Measurements from ENCODE around the gene ZC3H4.

The ZC3H4 gene

GRCh38 chr19:47152632-47153031 is 39.1 kb upstream of the ZC3H4 start:
- peaks cover 27% of the 10 kb centered on the region; the same call in 1 of the 2 replicates for H3K36me3 ChIP-seq (ENCODE audit: insufficient read depth)
- no peak overlapping the region for H3K4me3 ChIP-seq (IDR thresholded peaks at IDR 0.05; ENCODE audit: insufficient read depth, low read depth, low read length)
- H3K4me1 ChIP-seq (ENCODE audit: low read depth, poor library complexity, severe bottlenecking) = peaks cover 67% of the 10 kb centered on the region
- H3K27ac ChIP-seq = no peak overlapping the region
- no peaks in the 10 kb centered on the region for H4K20me1 ChIP-seq (ENCODE audit: insufficient read depth)
- TF ChIP-seq, protein P1, sequence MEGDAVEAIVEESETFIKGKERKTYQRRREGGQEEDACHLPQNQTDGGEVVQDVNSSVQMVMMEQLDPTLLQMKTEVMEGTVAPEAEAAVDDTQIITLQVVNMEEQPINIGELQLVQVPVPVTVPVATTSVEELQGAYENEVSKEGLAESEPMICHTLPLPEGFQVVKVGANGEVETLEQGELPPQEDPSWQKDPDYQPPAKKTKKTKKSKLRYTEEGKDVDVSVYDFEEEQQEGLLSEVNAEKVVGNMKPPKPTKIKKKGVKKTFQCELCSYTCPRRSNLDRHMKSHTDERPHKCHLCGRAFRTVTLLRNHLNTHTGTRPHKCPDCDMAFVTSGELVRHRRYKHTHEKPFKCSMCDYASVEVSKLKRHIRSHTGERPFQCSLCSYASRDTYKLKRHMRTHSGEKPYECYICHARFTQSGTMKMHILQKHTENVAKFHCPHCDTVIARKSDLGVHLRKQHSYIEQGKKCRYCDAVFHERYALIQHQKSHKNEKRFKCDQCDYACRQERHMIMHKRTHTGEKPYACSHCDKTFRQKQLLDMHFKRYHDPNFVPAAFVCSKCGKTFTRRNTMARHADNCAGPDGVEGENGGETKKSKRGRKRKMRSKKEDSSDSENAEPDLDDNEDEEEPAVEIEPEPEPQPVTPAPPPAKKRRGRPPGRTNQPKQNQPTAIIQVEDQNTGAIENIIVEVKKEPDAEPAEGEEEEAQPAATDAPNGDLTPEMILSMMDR (conservative IDR thresholded peaks at IDR 0.05; ENCODE audit: low read depth, low read length) = no peak
- H3K9ac ChIP-seq = no peak overlapping the region
- H3K27me3 ChIP-seq (ENCODE audit: insufficient read depth, low read depth) = no peaks in the 10 kb centered on the region
- no peak overlapping the region for H2AFZ ChIP-seq (ENCODE audit: low read depth)
- H3K79me2 ChIP-seq (ENCODE audit: insufficient read depth, low read depth) = peaks cover 39% of the 10 kb centered on the region; the same call in 1 of the 2 replicates
- no peak overlapping the region for H3K4me2 ChIP-seq

DNA sequence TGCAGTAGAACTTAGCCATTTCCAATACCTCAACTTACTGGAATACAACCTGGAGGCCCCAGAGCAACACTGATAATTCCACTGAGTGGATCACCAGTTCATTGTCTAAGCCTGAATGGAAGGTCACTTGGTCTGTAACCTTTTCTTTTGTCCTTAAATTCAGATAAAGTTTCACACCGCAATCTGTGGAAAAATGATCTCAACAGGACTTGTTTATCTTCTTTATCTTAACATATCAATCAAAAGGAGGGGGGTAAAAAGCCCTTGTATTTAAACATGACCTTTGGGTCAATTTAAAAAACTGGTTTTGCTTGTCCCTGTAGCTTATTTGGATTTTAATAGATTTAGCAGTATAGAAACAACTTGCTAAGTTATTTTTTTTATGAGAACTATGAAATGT is 38.6 kb upstream of the ZC3H4 start:
- Histone ChIP-seq H3K4me2 (no peak overlapping the region), H3K79me2 (ENCODE audit: insufficient read depth, low read depth) (peaks cover 42% of the 10 kb centered on the region; the same call in 1 of the 2 replicates), H3K27ac (no peak overlapping the region), H3K4me1 (ENCODE audit: low read depth, poor library complexity, severe bottlenecking) (peaks cover 62% of the 10 kb centered on the region), H3K27me3 (ENCODE audit: insufficient read depth, low read depth) (no peaks in the 10 kb centered on the region), H3K36me3 (ENCODE audit: insufficient read depth) (peaks cover 23% of the 10 kb centered on the region; the same call in 1 of the 2 replicates), H2AFZ (ENCODE audit: low read depth) (no peak overlapping the region), H3K9ac (no peak overlapping the region), H4K20me1 (ENCODE audit: insufficient read depth) (no peaks in the 10 kb centered on the region), H3K4me3 (IDR thresholded peaks at IDR 0.05; ENCODE audit: insufficient read depth, low read depth, low read length) (no peak overlapping the region)
- TF ChIP-seq, protein P1 (conservative IDR thresholded peaks at IDR 0.05; ENCODE audit: low read depth, low read length) = no peak

DNA sequence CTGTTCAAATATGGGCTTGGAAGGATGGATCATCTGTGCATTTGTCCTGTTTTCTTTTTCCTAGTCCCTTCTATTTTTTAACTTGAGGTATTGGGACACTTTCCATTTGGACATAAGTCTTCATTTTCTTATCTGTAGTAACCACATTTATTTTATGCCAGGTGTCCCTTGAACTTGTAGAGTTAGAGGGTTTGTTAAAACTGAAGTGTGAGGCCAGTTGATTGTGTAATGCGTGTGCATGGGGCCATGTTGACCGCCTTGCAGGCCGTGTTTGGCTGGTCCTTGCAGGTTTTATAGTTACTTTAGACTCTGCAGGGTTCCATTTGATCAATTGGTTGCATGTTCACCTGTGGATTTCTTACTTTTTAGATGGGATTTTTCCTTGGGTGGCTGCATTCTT is 38.1 kb upstream of the ZC3H4 start:
- TF ChIP-seq, protein P1 (conservative IDR thresholded peaks at IDR 0.05; ENCODE audit: low read depth, low read length) = no peak
- H3K79me2 ChIP-seq (ENCODE audit: insufficient read depth, low read depth) = peaks cover 48% of the 10 kb centered on the region; the same call in 1 of the 2 replicates
- peaks cover 24% of the 10 kb centered on the region; the same call in 1 of the 2 replicates for H3K36me3 ChIP-seq (ENCODE audit: insufficient read depth)
- H4K20me1 ChIP-seq (ENCODE audit: insufficient read depth) = no peaks in the 10 kb centered on the region
- H3K9ac ChIP-seq = no peak overlapping the region
- no peak overlapping the region for H3K27ac ChIP-seq
- no peak overlapping the region for H2AFZ ChIP-seq (ENCODE audit: low read depth)
- no peak overlapping the region for H3K4me2 ChIP-seq
- no peak overlapping the region for H3K4me3 ChIP-seq (IDR thresholded peaks at IDR 0.05; ENCODE audit: insufficient read depth, low read depth, low read length)
- peaks cover 60% of the 10 kb centered on the region for H3K4me1 ChIP-seq (ENCODE audit: low read depth, poor library complexity, severe bottlenecking)
- H3K27me3 ChIP-seq (ENCODE audit: insufficient read depth, low read depth) = no peaks in the 10 kb centered on the region

- Histone ChIP-seq H2AFZ (ENCODE audit: low read depth) (no peak overlapping the region), H3K79me2 (ENCODE audit: insufficient read depth, low read depth) (peaks cover 67% of the 10 kb centered on the region; the same call in 1 of the 2 replicates), H3K27ac (no peak overlapping the region), H3K9ac (no peak overlapping the region), H3K36me3 (ENCODE audit: insufficient read depth) (peaks cover 17% of the 10 kb centered on the region; the same call in 1 of the 2 replicates), H3K27me3 (ENCODE audit: insufficient read depth, low read depth) (no peaks in the 10 kb centered on the region), H3K4me2 (no peak overlapping the region), H3K4me1 (ENCODE audit: low read depth, poor library complexity, severe bottlenecking) (peaks cover 23% of the 10 kb centered on the region), H3K4me3 (IDR thresholded peaks at IDR 0.05; ENCODE audit: insufficient read depth, low read depth, low read length) (no peak overlapping the region), H4K20me1 (ENCODE audit: insufficient read depth) (no peaks in the 10 kb centered on the region)
- TF ChIP-seq, protein P1 (conservative IDR thresholded peaks at IDR 0.05; ENCODE audit: low read depth, low read length) = no peak
These were observed 33.3 kb upstream of the ZC3H4 start for GRCh38 chr19:47146920-47147319.
